OCI-M1 (cell line): ENCODE measurements around the gene RAPGEF2.
"Not testable (repeated sequence)": the region's sequence is repeated elsewhere in the genome, so short reads cannot be mapped to it uniquely, and the experiment has no call there.

Experiments
- DNase-seq: peaks from one replicate; lab custom pipeline; 2025; lab: John Stamatoyannopoulos, UW

RAPGEF2 gene

GRCh38 chr4:159102622-159103383 is at the start of gene RAPGEF2:
TSS of gene RAPGEF2 (plus strand) at chr4:159103079. CDS start at chr4:159104163, 1,084 bp downstream.
- peak; percentile 95 for DNase-seq

GRCh38 chr4:159055833-159056232 is 47.0 kb upstream of the RAPGEF2 start:
- peak; percentile 52 for DNase-seq

GRCh38 chr4:159060161-159060560 is 42.7 kb upstream of the RAPGEF2 start:
- DNase-seq = no peak

- no peak for DNase-seq
Measured at GRCh38 chr4:159062381-159062780, 40.5 kb upstream of the RAPGEF2 start.

- no peak for DNase-seq
Measured at GRCh38 chr4:159065513-159066240, 37.2 kb upstream of the RAPGEF2 start.

GRCh38 chr4:159068139-159068538 is 34.7 kb upstream of the RAPGEF2 start:
- not testable (repeated sequence) for DNase-seq

- DNase-seq = no peak
Measured at GRCh38 chr4:159069922-159070321, 33.0 kb upstream of the RAPGEF2 start.

GRCh38 chr4:159070742-159071141 is 32.1 kb upstream of the RAPGEF2 start:
- no peak for DNase-seq

GRCh38 chr4:159071178-159071968 is 31.5 kb upstream of the RAPGEF2 start:
- DNase-seq = no peak

- no peak for DNase-seq
Measured at GRCh38 chr4:159071969-159072765, 30.7 kb upstream of the RAPGEF2 start.

- DNase-seq = no peak
Measured at GRCh38 chr4:159075531-159075932, 27.3 kb upstream of the RAPGEF2 start.

GRCh38 chr4:159077018-159077417 is 25.9 kb upstream of the RAPGEF2 start:
- DNase-seq = not testable (repeated sequence)

GRCh38 chr4:159077702-159078495 is 25.0 kb upstream of the RAPGEF2 start:
- DNase-seq = peak; percentile 45

- DNase-seq = peak; percentile 44
Measured at GRCh38 chr4:159079074-159079473, 23.8 kb upstream of the RAPGEF2 start.

- no peak for DNase-seq
Measured at GRCh38 chr4:159086606-159087005, 16.3 kb upstream of the RAPGEF2 start.

GRCh38 chr4:159090255-159090654 is 12.6 kb upstream of the RAPGEF2 start:
- DNase-seq = no peak

GRCh38 chr4:159094156-159094555 is 8.7 kb upstream of the RAPGEF2 start:
- not testable (repeated sequence) for DNase-seq

- no peak for DNase-seq
Measured at GRCh38 chr4:159096434-159096833, 6.4 kb upstream of the RAPGEF2 start.

- no peak for DNase-seq
Measured at GRCh38 chr4:159097144-159097543, 5.7 kb upstream of the RAPGEF2 start.

- no peak for DNase-seq
Measured at GRCh38 chr4:159097785-159098184, 5.1 kb upstream of the RAPGEF2 start.
